GM12878 (cell line): ENCODE results near the gene ASIC1. TPM values are rescaled to one million over a fixed set of nuclear protein-coding genes. Genes with fewer than 3 reads are reported as not detected.

Experiments used
- ATF2 ChIP-seq: IDR thresholded peaks from 2 replicates; pipeline ENCODE4 v1.6.1; 2012; ENCODE audit warnings: low read length, inconsistent platforms
- ATF3 ChIP-seq: IDR thresholded peaks from 2 replicates; pipeline ENCODE4 v1.6.1; 2011; ENCODE audit warnings: low read depth, mild to moderate bottlenecking, low read length, moderate library complexity, borderline replicate concordance; ENCODE audit errors: extremely low read depth
- CEBPZ ChIP-seq: fragments of 150-350 bp; IDR thresholded peaks from 2 replicates; pipeline ENCODE4 v1.6.1; 2016; ENCODE audit warnings: low read depth, low read length
- DPF2 ChIP-seq: fragments of 450-650 bp; IDR thresholded peaks from 2 replicates; pipeline ENCODE4 v1.6.1; 2017; ENCODE audit warnings: mild to moderate bottlenecking
- E4F1 ChIP-seq: fragments of 450-650 bp; IDR thresholded peaks from 2 replicates; pipeline ENCODE4 v1.6.1; 2018; ENCODE audit warnings: borderline replicate concordance, mild to moderate bottlenecking; ENCODE audit not compliant: partially characterized antibody
- EGR1 ChIP-seq, 2 experiments: IDR thresholded peaks; 1 replicate in 1 of 2; 2 replicates in 1 of 2; pipeline ENCODE4 v1.6.1; 2011 to 2012; ENCODE audit warnings: low read depth in 2 of 2, low read length in 2 of 2, borderline replicate concordance in 1 of 2, mild to moderate bottlenecking in 1 of 2, moderate library complexity in 1 of 2
- ELK1 ChIP-seq: IDR thresholded peaks from 2 replicates; pipeline ENCODE4 v1.6.1; 2012; ENCODE audit warnings: low read depth, low read length, improper control_type of control experiment
- EZH2 ChIP-seq: IDR thresholded peaks from 2 replicates; pipeline ENCODE4 v1.6.1; 2012; ENCODE audit warnings: low read depth, mild to moderate bottlenecking, control low read depth, inconsistent platforms, low read length, borderline replicate concordance; ENCODE audit not compliant: control insufficient read depth
- IRF3 ChIP-seq: fragments of 450-650 bp; IDR thresholded peaks from 2 replicates; pipeline ENCODE4 v1.6.1; 2014; ENCODE audit warnings: mild to moderate bottlenecking
- JUND ChIP-seq: IDR thresholded peaks from 2 replicates; pipeline ENCODE4 v1.6.1; 2012; ENCODE audit warnings: low read depth, mild to moderate bottlenecking, low read length, improper control_type of control experiment, moderate library complexity
- PAX8 ChIP-seq: fragments of 450-650 bp; IDR thresholded peaks from 2 replicates; pipeline ENCODE4 v1.6.1; 2017; ENCODE audit warnings: mild to moderate bottlenecking, moderate library complexity
- PBX3 ChIP-seq: IDR thresholded peaks from 2 replicates; pipeline ENCODE4 v1.6.1; 2011; ENCODE audit warnings: mild to moderate bottlenecking, low read depth, low read length, moderate library complexity; ENCODE audit not compliant: insufficient replicate concordance
- RELB ChIP-seq: fragments of 450-650 bp; IDR thresholded peaks from 2 replicates; pipeline ENCODE4 v1.6.1; 2017; ENCODE audit warnings: low read depth, mild to moderate bottlenecking, moderate library complexity
- SREBF1 ChIP-seq: IDR thresholded peaks from 2 replicates; pipeline ENCODE4 v1.6.1; 2012; ENCODE audit warnings: mild to moderate bottlenecking, low read length
- polyA plus RNA-seq, 11 experiments: library from polyadenylated mRNA; depleted of rRNA in 4 of 11; unstranded in 6 of 11; stranded (reverse) in 5 of 11; fragments of >200 nt; fragmentation: Nextera tagmentation in 4 of 11; fragmentation: Illumina TruSeq in 1 of 11; extraction: Ambion mirVana in 4 of 11; extraction: Trizol in 1 of 11; gene quantifications; 1 replicate in 1 of 11; 2 replicates in 10 of 11; pipeline versions ENCODE4 v1.2.1 to v1.2.3, GENCODE V29; 2011 to 2016; ENCODE audit warnings: inconsistent platforms in 2 of 11, missing spikeins in 2 of 11, low read depth in 1 of 11
- total RNA-seq, 4 experiments: library from RNA; depleted of rRNA in 3 of 4; stranded (reverse); fragments of >200 nt in 3 of 4; fragmentation: Illumina TruSeq in 1 of 4; extraction: Trizol in 1 of 4; gene quantifications; 2 replicates each; pipeline versions ENCODE4 v1.2.1 to v1.2.3, GENCODE V29; 2013 to 2021

ASIC1 gene
- total and polyA plus RNA-seq, 10 of the 15 experiments (the other 5 are each of a cell fraction or from before 2014, with no cell fraction given), result 0.02 to 0.28 (median 0.21) TPM; not detected in 4

GRCh38 chr12:50111693-50112455 lies 54.5 kb downstream of the ASIC1 start, which contains the start of gene COX14 (continued):
- TF ChIP-seq RELB, result 0 out of 2 replicates have a peak, but pooled peaks have one; percentile 8
- TF ChIP-seq PAX8, result no peak
- TF ChIP-seq EGR1 (IDR thresholded peaks at IDR 0.05; ENCODE audit: borderline replicate concordance in 1 of 2, low read depth in 2 of 2, low read length in 2 of 2), result no peak
- TF ChIP-seq EZH2, result no peak
- no peak for TF ChIP-seq ATF2
- TF ChIP-seq SREBF1, result 0 out of 2 replicates have a peak, but pooled peaks have one; percentile 23
- peak; percentile 57 for TF ChIP-seq CEBPZ
- TF ChIP-seq JUND, result no peak
- TF ChIP-seq E4F1, result peak; percentile 85
- TF ChIP-seq PBX3, result peak; percentile 90
- TF ChIP-seq ATF3, result no peak
- TF ChIP-seq DPF2, result 0 out of 2 replicates have a peak, but pooled peaks have one; percentile 62
- TF ChIP-seq ELK1, result peak; percentile 93
- 0 out of 2 replicates have a peak, but pooled peaks have one; percentile 60 for TF ChIP-seq IRF3
